Ascending aorta (tissue), 2 donors: ENCODE measurements around the gene ASB8. TPM values are rescaled to one million over a fixed set of nuclear protein-coding genes. Genes with fewer than 3 reads are reported as not detected.
"Not testable (repeated sequence)": the region's sequence is repeated elsewhere in the genome, so short reads cannot be mapped to it uniquely, and the experiment has no call there.

Experiments
- DNase-seq, 2 donors: peaks; one replicate each; pipeline ENCODE4 v3.0.0-alpha.2; 2019; ENCODE audit warnings: low spot score in 2 of 2
- H3K27ac ChIP-seq, 2 donors: fragments of 200-600 bp; sonication (generic); one replicate each; pipeline ENCODE4 v1.5.1; 2016 to 2017; ENCODE audit warnings: mild to moderate bottlenecking in 1 of 2
- H3K27me3 ChIP-seq: fragments of 200-600 bp; sonication (generic); one replicate; pipeline ENCODE4 v1.5.1; 2017
- H3K36me3 ChIP-seq, 2 donors: fragments of 200-600 bp; sonication (generic); one replicate each; pipeline ENCODE4 v1.5.1; 2016
- H3K4me1 ChIP-seq, 2 donors: fragments of 200-600 bp; sonication (generic); one replicate each; pipeline ENCODE4 v1.5.1; 2016 to 2017; ENCODE audit warnings: mild to moderate bottlenecking in 1 of 2
- H3K4me3 ChIP-seq, 2 donors: fragments of 200-600 bp; sonication (generic); one replicate each; pipeline ENCODE4 v1.5.1; 2016 to 2017; ENCODE audit warnings: mild to moderate bottlenecking in 1 of 2
- H3K9me3 ChIP-seq, 2 donors: fragments of 200-600 bp; sonication (generic); one replicate each; pipeline ENCODE4 v1.5.1; 2016
- CTCF ChIP-seq, 3 experiments: fragments of 200-600 bp in 2 of 3; fragments of 450-650 bp in 1 of 3; sonication (generic) in 2 of 3; IDR thresholded peaks; one replicate each; pipeline ENCODE4 v1.5.1; 2016 to 2019; ENCODE audit warnings: antibody characterized with exemption in 3 of 3, mild to moderate bottlenecking in 1 of 3, moderate library complexity in 1 of 3
- intact Hi-C: fragments of 100-400 bp; cut with DNase I; formaldehyde crosslinking; loops from one replicate; pipeline ENCODE4 v1.15.1; 2023
- total RNA-seq: library from RNA; depleted of rRNA; stranded (reverse); fragments of >200 nt; gene quantifications from one replicate; pipeline ENCODE4 v1.1.0, GENCODE V29; 2016

ASB8 gene
- total RNA-seq, 1 donor from 2014 or later = 23.7 TPM

- Histone ChIP-seq H3K27ac (no peak overlapping the region), H3K4me3 (no peak overlapping the region), H3K4me1 (no peaks in the 10 kb centered on the region), H3K9me3 (no peaks in the 10 kb centered on the region), H3K27me3 (no peaks in the 10 kb centered on the region), H3K36me3 (no peaks in the 10 kb centered on the region)
- TF ChIP-seq CTCF (IDR thresholded peaks at IDR 0.05) = no peak
- intact Hi-C loops = no loop called here
- no peak for DNase-seq
Measured at GRCh38 chr12:48163150-48163747, 5.9 kb upstream of the ASB8 start.

GRCh38 chr12:48160807-48161206, 3.5 kb upstream of the ASB8 start:
- H3K9me3 ChIP-seq = no peaks in the 10 kb centered on the region
- no peak for DNase-seq
- no peak for TF ChIP-seq CTCF (IDR thresholded peaks at IDR 0.05)
- H3K4me1 ChIP-seq = peaks cover 0 to 8% of the 10 kb centered on the region in 2 donors
- no peak overlapping the region for H3K27ac ChIP-seq
- no peaks in the 10 kb centered on the region for H3K36me3 ChIP-seq
- no peaks in the 10 kb centered on the region for H3K27me3 ChIP-seq
- H3K4me3 ChIP-seq = no peak overlapping the region
- intact Hi-C loops = no loop called here

- no peak for DNase-seq
- no peak overlapping the region for H3K27ac ChIP-seq
- H3K4me1 ChIP-seq = peaks cover 0 to 8% of the 10 kb centered on the region in 2 donors
- no peaks in the 10 kb centered on the region for H3K9me3 ChIP-seq
- H3K36me3 ChIP-seq = no peaks in the 10 kb centered on the region
- H3K4me3 ChIP-seq = no peak overlapping the region
- no peak for TF ChIP-seq CTCF (IDR thresholded peaks at IDR 0.05)
- intact Hi-C loops = no loop called here
- H3K27me3 ChIP-seq = no peaks in the 10 kb centered on the region
Measured at GRCh38 chr12:48160046-48160445, 2.7 kb upstream of the ASB8 start.

GRCh38 chr12:48157889-48158370, 615 bp upstream of the ASB8 start:
- TF ChIP-seq CTCF (IDR thresholded peaks at IDR 0.05) = no peak
- DNase-seq = no peak
- intact Hi-C loops = loop anchor here (1.0 to 10.0 kb wide), 4 partner anchors 25 to 153 kb away; partner anchors contain the start of genes CCDC184, COL2A1 and SENP1
- Histone ChIP-seq H3K27me3 (no peaks in the 10 kb centered on the region), H3K4me3 (peak overlapping the region; percentile 75 to 88), H3K4me1 (peaks cover 0 to 8% of the 10 kb centered on the region in 2 donors), H3K36me3 (peaks cover 0 to 4% of the 10 kb centered on the region in 2 donors), H3K9me3 (no peaks in the 10 kb centered on the region), H3K27ac (peak overlapping the region; percentile 76 to 78)

GRCh38 chr12:48156652-48157017, 680 bp downstream of the ASB8 start:
- DNase-seq = no peak
- no peaks in the 10 kb centered on the region for H3K27me3 ChIP-seq
- H3K4me3 ChIP-seq = peak overlapping the region; percentile 75 to 88
- peaks cover 4 to 17% of the 10 kb centered on the region in 2 donors for H3K36me3 ChIP-seq
- no peak for TF ChIP-seq CTCF (IDR thresholded peaks at IDR 0.05)
- peak overlapping the region; percentile 76 to 78 for H3K27ac ChIP-seq
- intact Hi-C loops = loop anchor here (1.0 to 10.0 kb wide), 4 partner anchors 27 to 152 kb away; partner anchors contain the start of genes CCDC184, COL2A1 and SENP1
- H3K9me3 ChIP-seq = no peaks in the 10 kb centered on the region
- H3K4me1 ChIP-seq = peaks cover 0 to 8% of the 10 kb centered on the region in 2 donors

- not testable (repeated sequence) for H3K9me3 ChIP-seq, H3K27ac ChIP-seq, H3K4me3 ChIP-seq, DNase-seq, H3K27me3 ChIP-seq, H3K4me1 ChIP-seq
- H3K36me3 ChIP-seq = peaks cover 13 to 25% of the 10 kb centered on the region in 2 donors
- intact Hi-C loops = loop anchor here (2.0 to 10.0 kb wide), 2 partner anchors 43 to 151 kb away; partner anchors contain the start of gene COL2A1
Measured at GRCh38 chr12:48155786-48156185, 1.5 kb downstream of the ASB8 start.
